HG02798 (cell line): ENCODE data around the gene PRKCA.
A peak's percentile ranks its signal among the peaks of the same experiment; 100 is the strongest.

Experiments
- ATAC-seq: cut with Tn5 transposase; IDR thresholded peaks from one replicate; pipeline ENCODE4 v1.9.1; 2021; ENCODE audit warnings: mild to moderate bottlenecking; ENCODE audit not compliant: unreplicated experiment, poor library complexity

The PRKCA gene

GRCh38 chr17:66661411-66662256 is 359.2 kb downstream of the PRKCA start:
- no peak for ATAC-seq

- ATAC-seq: no peak
These were observed 360.1 kb downstream of the PRKCA start for GRCh38 chr17:66662496-66662895.

- no peak for ATAC-seq
These were observed 360.7 kb downstream of the PRKCA start for GRCh38 chr17:66663041-66663606.

- no peak for ATAC-seq
These were observed 361.9 kb downstream of the PRKCA start for GRCh38 chr17:66664336-66664735.

- no peak for ATAC-seq
These were observed 362.8 kb downstream of the PRKCA start for GRCh38 chr17:66665194-66665593.

GRCh38 chr17:66667090-66667489 is 364.7 kb downstream of the PRKCA start:
- peak; percentile 11 for ATAC-seq

GRCh38 chr17:66667491-66668030 is 365.1 kb downstream of the PRKCA start:
- peak; percentile 86 for ATAC-seq

- ATAC-seq: no peak
These were observed 367.8 kb downstream of the PRKCA start for GRCh38 chr17:66670206-66670605.

GRCh38 chr17:66671156-66671555 is 368.7 kb downstream of the PRKCA start:
- no peak for ATAC-seq

- ATAC-seq: no peak
These were observed 371.4 kb downstream of the PRKCA start for GRCh38 chr17:66673668-66674276.

- no peak for ATAC-seq
These were observed 373.0 kb downstream of the PRKCA start for GRCh38 chr17:66675273-66675990.

- no peak for ATAC-seq
These were observed 373.6 kb downstream of the PRKCA start for GRCh38 chr17:66675991-66676371.

GRCh38 chr17:66676421-66676820 is 374.0 kb downstream of the PRKCA start:
- ATAC-seq: no peak

GRCh38 chr17:66677201-66677981 is 375.0 kb downstream of the PRKCA start:
- no peak for ATAC-seq

- ATAC-seq: no peak
These were observed 375.6 kb downstream of the PRKCA start for GRCh38 chr17:66678061-66678460.

GRCh38 chr17:66678827-66679226 is 376.4 kb downstream of the PRKCA start:
- ATAC-seq: no peak

GRCh38 chr17:66679631-66680517 is 377.5 kb downstream of the PRKCA start:
- ATAC-seq: no peak

- ATAC-seq: no peak
These were observed 379.9 kb downstream of the PRKCA start for GRCh38 chr17:66682283-66682682.

GRCh38 chr17:66684261-66684660 is 381.8 kb downstream of the PRKCA start:
- ATAC-seq: no peak
